ENCODE data around the gene LPAR2.

The LPAR2 gene

DNA sequence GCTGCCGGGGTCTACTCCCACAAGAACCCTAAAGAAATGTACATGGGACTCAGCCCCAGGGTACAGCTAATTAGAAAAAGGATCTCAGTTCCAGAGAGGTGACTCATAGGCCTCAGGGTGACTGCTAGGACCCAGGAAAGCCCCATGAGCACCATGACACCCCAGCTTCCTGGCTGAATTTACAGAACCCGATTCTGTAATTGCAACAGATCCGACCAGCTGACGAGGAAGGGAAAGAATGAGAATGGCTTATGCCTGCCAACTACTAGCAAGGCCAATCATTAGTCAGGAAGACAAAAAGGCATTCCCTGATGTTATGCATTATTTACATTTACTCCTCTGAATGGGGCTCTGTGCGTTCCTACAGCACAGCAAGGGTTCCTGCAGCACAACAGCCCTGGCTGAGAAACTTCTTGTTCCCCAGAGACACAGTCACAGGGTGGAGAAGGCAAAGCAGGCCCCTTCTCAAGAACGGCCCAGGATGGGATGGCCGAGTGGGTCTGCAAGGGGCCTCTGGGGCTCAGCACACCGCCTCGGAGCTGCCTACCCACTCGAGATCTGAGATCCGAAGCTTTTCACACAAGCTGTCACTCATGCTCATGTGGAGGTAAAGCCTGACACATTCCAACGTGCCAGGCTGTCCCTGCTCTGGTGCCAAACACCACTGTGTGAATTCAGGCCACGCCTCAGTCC lies 36.7 kb downstream of the LPAR2 start:
- no peak overlapping the region for H3K4me3 ChIP-seq (ENCODE audit: low read length, poor library complexity, severe bottlenecking)
- no peaks in the 10 kb centered on the region for H3K79me2 ChIP-seq (ENCODE audit: insufficient read depth, low read length)
- no peaks in the 10 kb centered on the region for H3K9me2 ChIP-seq (replicated peaks; ENCODE audit: low read depth, low read length)
- H3F3A ChIP-seq (ENCODE audit: low read depth), result no peaks in the 10 kb centered on the region
- no peaks in the 10 kb centered on the region for H4K20me1 ChIP-seq (ENCODE audit: insufficient read depth, low read length, poor library complexity, severe bottlenecking)
- H3K9ac ChIP-seq (ENCODE audit: low read depth, low read length, poor library complexity, severe bottlenecking), result no peak overlapping the region
- H3K36me3 ChIP-seq (ENCODE audit: insufficient read depth, low read length), result no peaks in the 10 kb centered on the region
- no peaks in the 10 kb centered on the region for H3K9me3 ChIP-seq (ENCODE audit: insufficient read depth, low read depth, low read length)
- H3K4me1 ChIP-seq (ENCODE audit: insufficient read depth, low read length, poor library complexity, severe bottlenecking), result no peaks in the 10 kb centered on the region
- TF ChIP-seq CTCF (conservative IDR thresholded peaks at IDR 0.05; ENCODE audit: low read length) (no peak), EZH2phosphoT487 (IDR thresholded peaks at IDR 0.05; ENCODE audit: borderline replicate concordance) (no peak)
- H2AFZ ChIP-seq (ENCODE audit: low read length), result no peak overlapping the region
- no peak overlapping the region for H3K4me2 ChIP-seq (ENCODE audit: low read depth, low read length, poor library complexity, severe bottlenecking)
- H3K27me3 ChIP-seq (ENCODE audit: insufficient read depth, low read length, poor library complexity, severe bottlenecking), result no peaks in the 10 kb centered on the region

- Histone ChIP-seq H3K4me1 (ENCODE audit: insufficient read depth, low read length, poor library complexity, severe bottlenecking) (no peaks in the 10 kb centered on the region), H3K9me2 (replicated peaks; ENCODE audit: low read depth, low read length) (no peaks in the 10 kb centered on the region), H2AFZ (ENCODE audit: low read length) (no peak overlapping the region), H3K36me3 (ENCODE audit: insufficient read depth, low read length) (no peaks in the 10 kb centered on the region), H3K27me3 (ENCODE audit: insufficient read depth, low read length, poor library complexity, severe bottlenecking) (no peaks in the 10 kb centered on the region), H4K20me1 (ENCODE audit: insufficient read depth, low read length, poor library complexity, severe bottlenecking) (no peaks in the 10 kb centered on the region), H3K79me2 (ENCODE audit: insufficient read depth, low read length) (no peaks in the 10 kb centered on the region), H3K9me3 (ENCODE audit: insufficient read depth, low read depth, low read length) (no peaks in the 10 kb centered on the region), H3F3A (ENCODE audit: low read depth) (no peaks in the 10 kb centered on the region), H3K9ac (ENCODE audit: low read depth, low read length, poor library complexity, severe bottlenecking) (no peak overlapping the region), H3K4me2 (ENCODE audit: low read depth, low read length, poor library complexity, severe bottlenecking) (no peak overlapping the region), H3K4me3 (ENCODE audit: low read length, poor library complexity, severe bottlenecking) (no peak overlapping the region)
- no peak for TF ChIP-seq CTCF (conservative IDR thresholded peaks at IDR 0.05; ENCODE audit: low read length)
- no peak for TF ChIP-seq EZH2phosphoT487 (IDR thresholded peaks at IDR 0.05; ENCODE audit: borderline replicate concordance)
Measured at GRCh38 chr19:19588546-19588945, 39.5 kb downstream of the LPAR2 start.

DNA sequence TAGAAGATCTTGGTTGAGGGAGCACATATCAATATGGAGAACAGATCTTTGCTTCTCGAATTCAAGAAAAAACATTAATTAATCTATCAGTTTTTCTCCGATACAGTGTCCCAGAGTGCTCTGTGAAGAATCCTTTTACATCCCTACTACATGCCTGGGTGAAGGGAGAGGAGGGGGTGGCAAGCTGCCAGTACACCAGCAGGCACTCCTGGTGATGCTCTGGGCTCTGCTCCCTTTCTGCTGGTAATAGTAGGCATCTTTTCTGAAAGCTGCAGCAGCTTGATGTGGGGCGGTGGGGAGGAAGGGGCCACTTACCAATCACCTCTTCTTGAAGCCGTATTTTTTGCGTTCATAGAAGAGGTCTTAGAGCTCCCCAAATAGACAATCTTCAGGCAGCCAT lies 40.2 kb downstream of the LPAR2 start:
- H3K27me3 ChIP-seq (ENCODE audit: insufficient read depth, low read length, poor library complexity, severe bottlenecking), result no peaks in the 10 kb centered on the region
- no peaks in the 10 kb centered on the region for H3K36me3 ChIP-seq (ENCODE audit: insufficient read depth, low read length)
- no peaks in the 10 kb centered on the region for H3K79me2 ChIP-seq (ENCODE audit: insufficient read depth, low read length)
- no peaks in the 10 kb centered on the region for H3K9me3 ChIP-seq (ENCODE audit: insufficient read depth, low read depth, low read length)
- H3F3A ChIP-seq (ENCODE audit: low read depth), result no peaks in the 10 kb centered on the region
- no peaks in the 10 kb centered on the region for H3K4me1 ChIP-seq (ENCODE audit: insufficient read depth, low read length, poor library complexity, severe bottlenecking)
- no peak overlapping the region for H2AFZ ChIP-seq (ENCODE audit: low read length)
- H3K4me3 ChIP-seq (ENCODE audit: low read length, poor library complexity, severe bottlenecking), result no peak overlapping the region
- TF ChIP-seq EZH2phosphoT487 (IDR thresholded peaks at IDR 0.05; ENCODE audit: borderline replicate concordance) (no peak), CTCF (conservative IDR thresholded peaks at IDR 0.05; ENCODE audit: low read length) (no peak)
- no peaks in the 10 kb centered on the region for H4K20me1 ChIP-seq (ENCODE audit: insufficient read depth, low read length, poor library complexity, severe bottlenecking)
- no peak overlapping the region for H3K9ac ChIP-seq (ENCODE audit: low read depth, low read length, poor library complexity, severe bottlenecking)
- no peak overlapping the region for H3K4me2 ChIP-seq (ENCODE audit: low read depth, low read length, poor library complexity, severe bottlenecking)
- H3K9me2 ChIP-seq (replicated peaks; ENCODE audit: low read depth, low read length), result no peaks in the 10 kb centered on the region
